KMS-11 (cell line): ENCODE measurements around the gene EPN3.

Experiments used
- H2AFZ ChIP-seq: fragments of 200-600 bp; sonication (generic); 2 replicates; pipeline ENCODE4 v1.6.1; 2016; ENCODE audit warnings: antibody characterized with exemption, mixed run types, low read depth
- H3K27ac ChIP-seq: fragments of 200-600 bp; sonication (generic); 2 replicates; pipeline ENCODE4 v1.6.1; 2016; ENCODE audit warnings: mild to moderate bottlenecking, mixed run types
- H3K27me3 ChIP-seq: fragments of 200-600 bp; sonication (generic); 2 replicates; pipeline ENCODE4 v1.6.1; 2017; ENCODE audit warnings: mild to moderate bottlenecking, low read depth, mixed run types, moderate library complexity; ENCODE audit not compliant: insufficient read depth
- H3K36me3 ChIP-seq: fragments of 200-600 bp; sonication (generic); 2 replicates; pipeline ENCODE4 v1.6.1; 2017; ENCODE audit warnings: mild to moderate bottlenecking, mixed run types; ENCODE audit not compliant: insufficient read depth
- H3K4me1 ChIP-seq: fragments of 200-600 bp; sonication (generic); 2 replicates; pipeline ENCODE4 v1.6.1; 2016; ENCODE audit warnings: mild to moderate bottlenecking, low read depth, mixed run types; ENCODE audit not compliant: poor library complexity, severe bottlenecking
- H3K4me2 ChIP-seq: fragments of 200-600 bp; sonication (generic); 2 replicates; pipeline ENCODE4 v1.7.0; 2016; ENCODE audit warnings: mild to moderate bottlenecking, mixed run types
- H3K4me3 ChIP-seq: fragments of 200-600 bp; sonication (generic); IDR thresholded peaks from 2 replicates; pipeline ENCODE4 v1.6.1; 2017; ENCODE audit warnings: low read depth, low read length, mixed read lengths; ENCODE audit not compliant: insufficient read depth
- H3K79me2 ChIP-seq: fragments of 200-600 bp; sonication (generic); 2 replicates; pipeline ENCODE4 v1.6.1; 2016; ENCODE audit warnings: low read depth, mixed run types; ENCODE audit not compliant: insufficient read depth
- H3K9ac ChIP-seq: fragments of 200-600 bp; sonication (generic); 2 replicates; pipeline ENCODE4 v1.6.1; 2016; ENCODE audit warnings: mild to moderate bottlenecking, mixed run types
- H4K20me1 ChIP-seq: fragments of 200-600 bp; sonication (generic); 2 replicates; pipeline ENCODE4 v1.6.1; 2016; ENCODE audit warnings: mild to moderate bottlenecking, mixed run types; ENCODE audit not compliant: insufficient read depth
- CTCF ChIP-seq: fragments of 200-600 bp; sonication (generic); conservative IDR thresholded peaks from 2 replicates; pipeline ENCODE4 v1.6.1; 2017; ENCODE audit warnings: low read depth, mild to moderate bottlenecking, antibody characterized with exemption, low read length, moderate library complexity, mixed read lengths

The EPN3 gene

GRCh38 chr17:50527155-50527762 is 5.3 kb upstream of the EPN3 start:
- H3K36me3 ChIP-seq: no peaks in the 10 kb centered on the region

GRCh38 chr17:50527949-50528474 is 4.5 kb upstream of the EPN3 start:
- Histone ChIP-seq H3K36me3 (no peaks in the 10 kb centered on the region), H3K27ac (no peak overlapping the region), H2AFZ (no peak overlapping the region), H3K4me2 (no peak overlapping the region), H4K20me1 (no peaks in the 10 kb centered on the region), H3K79me2 (no peaks in the 10 kb centered on the region), H3K4me1 (no peaks in the 10 kb centered on the region), H3K4me3 (no peak overlapping the region), H3K9ac (no peak overlapping the region), H3K27me3 (peaks cover 23% of the 10 kb centered on the region)
- no peak for TF ChIP-seq CTCF

More at GRCh38 chr17:50527155-50527762, 5.3 kb upstream of the EPN3 start:
- Histone ChIP-seq H3K9ac (no peak overlapping the region), H3K4me3 (no peak overlapping the region), H3K27me3 (peaks cover 18% of the 10 kb centered on the region), H3K4me2 (no peak overlapping the region), H4K20me1 (no peaks in the 10 kb centered on the region), H3K79me2 (no peaks in the 10 kb centered on the region), H3K4me1 (no peaks in the 10 kb centered on the region), H2AFZ (no peak overlapping the region), H3K27ac (no peak overlapping the region)
- TF ChIP-seq CTCF: no peak

- Histone ChIP-seq H3K4me3 (no peak overlapping the region), H4K20me1 (no peaks in the 10 kb centered on the region), H2AFZ (no peak overlapping the region), H3K36me3 (no peaks in the 10 kb centered on the region), H3K27ac (no peak overlapping the region), H3K4me2 (no peak overlapping the region), H3K79me2 (no peaks in the 10 kb centered on the region), H3K4me1 (no peaks in the 10 kb centered on the region), H3K27me3 (peaks cover 40% of the 10 kb centered on the region), H3K9ac (no peak overlapping the region)
- TF ChIP-seq CTCF: no peak
Measured at GRCh38 chr17:50529849-50530248, 2.7 kb upstream of the EPN3 start.

GRCh38 chr17:50531428-50532025 is 1.0 kb upstream of the EPN3 start:
- Histone ChIP-seq H3K27me3 (peaks cover 55% of the 10 kb centered on the region), H3K36me3 (no peaks in the 10 kb centered on the region), H3K4me1 (no peaks in the 10 kb centered on the region), H3K4me2 (no peak overlapping the region), H2AFZ (no peak overlapping the region), H3K27ac (no peak overlapping the region), H4K20me1 (no peaks in the 10 kb centered on the region), H3K4me3 (no peak overlapping the region), H3K9ac (no peak overlapping the region), H3K79me2 (no peaks in the 10 kb centered on the region)
- no peak for TF ChIP-seq CTCF
